Sigmoid colon (tissue), 4 donors: ENCODE results near the gene GORAB.
A peak's percentile ranks its signal among the peaks of the same experiment; 100 is the strongest.

Source experiments
- EP300 ChIP-seq, 4 donors: sonication (generic); formaldehyde crosslinking; IDR thresholded peaks; one replicate each; pipeline ENCODE4 v1.6.1; 2017; ENCODE audit warnings: antibody characterized with exemption in 4 of 4
- POLR2A ChIP-seq, 2 donors: fragments of 450-650 bp; IDR thresholded peaks; one replicate each; pipeline ENCODE4 v1.6.1; 2016; ENCODE audit warnings: antibody characterized with exemption in 2 of 2, mild to moderate bottlenecking in 2 of 2, moderate library complexity in 2 of 2
- POLR2AphosphoS5 ChIP-seq, 4 donors: sonication (generic); formaldehyde crosslinking; IDR thresholded peaks; one replicate each; pipeline ENCODE4 v1.6.1; 2017; ENCODE audit warnings: antibody characterized with exemption in 4 of 4
- TF ChIP-seq, protein P1 (sequence below), 4 experiments: fragments of 450-650 bp in 3 of 4; fragments of 200-600 bp in 1 of 4; IDR thresholded peaks; one replicate each; pipeline ENCODE4 v1.5.1; 2016 to 2019; ENCODE audit warnings: antibody characterized with exemption in 4 of 4, mild to moderate bottlenecking in 3 of 4, moderate library complexity in 2 of 4

DNA sequence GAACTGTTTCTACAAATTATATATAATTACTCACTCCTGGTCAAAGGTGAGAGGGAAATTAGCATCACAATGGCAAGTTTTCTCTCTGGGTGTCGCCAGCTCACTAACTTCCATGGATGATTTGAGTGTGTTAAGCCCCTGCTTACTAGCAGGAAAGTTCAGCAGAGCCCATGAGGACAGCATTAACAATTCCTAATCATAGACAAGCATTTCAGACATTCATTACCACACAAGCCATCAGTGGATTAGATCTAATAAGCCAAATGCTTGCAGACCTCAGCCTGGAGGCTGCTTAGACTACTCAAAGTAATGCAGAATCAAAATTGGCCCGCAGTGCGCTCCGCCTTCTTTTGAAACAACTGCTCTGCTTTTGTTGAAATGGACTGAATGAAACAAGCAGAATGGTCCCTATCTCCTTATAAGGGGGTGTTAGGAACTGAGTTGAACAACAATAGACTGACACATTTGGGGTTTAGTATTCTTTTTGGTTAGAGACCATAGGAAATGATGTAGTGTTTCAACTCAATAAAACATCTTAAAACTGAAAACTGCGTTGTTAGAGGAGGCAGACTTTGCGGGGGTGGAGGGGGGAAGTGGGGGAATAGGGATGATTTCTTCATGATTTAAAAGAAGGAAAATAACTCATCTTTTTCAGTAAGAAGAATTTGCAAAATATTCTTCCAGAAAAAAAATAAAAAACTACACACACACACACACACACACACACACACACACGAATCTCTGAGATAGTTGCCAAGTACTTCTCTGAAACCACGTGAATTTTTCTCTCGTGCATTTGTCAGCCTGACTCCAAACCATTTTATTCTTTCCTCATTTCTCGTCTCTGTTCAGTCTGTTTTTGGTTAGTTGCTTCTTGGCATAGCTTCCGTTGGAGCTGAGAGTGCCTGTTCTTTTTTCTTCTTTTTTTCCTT lies 54.6 kb downstream of the GORAB start:
- TF ChIP-seq, protein P1, sequence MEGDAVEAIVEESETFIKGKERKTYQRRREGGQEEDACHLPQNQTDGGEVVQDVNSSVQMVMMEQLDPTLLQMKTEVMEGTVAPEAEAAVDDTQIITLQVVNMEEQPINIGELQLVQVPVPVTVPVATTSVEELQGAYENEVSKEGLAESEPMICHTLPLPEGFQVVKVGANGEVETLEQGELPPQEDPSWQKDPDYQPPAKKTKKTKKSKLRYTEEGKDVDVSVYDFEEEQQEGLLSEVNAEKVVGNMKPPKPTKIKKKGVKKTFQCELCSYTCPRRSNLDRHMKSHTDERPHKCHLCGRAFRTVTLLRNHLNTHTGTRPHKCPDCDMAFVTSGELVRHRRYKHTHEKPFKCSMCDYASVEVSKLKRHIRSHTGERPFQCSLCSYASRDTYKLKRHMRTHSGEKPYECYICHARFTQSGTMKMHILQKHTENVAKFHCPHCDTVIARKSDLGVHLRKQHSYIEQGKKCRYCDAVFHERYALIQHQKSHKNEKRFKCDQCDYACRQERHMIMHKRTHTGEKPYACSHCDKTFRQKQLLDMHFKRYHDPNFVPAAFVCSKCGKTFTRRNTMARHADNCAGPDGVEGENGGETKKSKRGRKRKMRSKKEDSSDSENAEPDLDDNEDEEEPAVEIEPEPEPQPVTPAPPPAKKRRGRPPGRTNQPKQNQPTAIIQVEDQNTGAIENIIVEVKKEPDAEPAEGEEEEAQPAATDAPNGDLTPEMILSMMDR (IDR thresholded peaks at IDR 0.05) = no peak
- TF ChIP-seq POLR2A (IDR thresholded peaks at IDR 0.05) (no peak), POLR2AphosphoS5 (IDR thresholded peaks at IDR 0.05) (peak in 2 of 4 donors; percentile 12 to 62), EP300 (IDR thresholded peaks at IDR 0.05) (no peak)
